Stimulated activated CD8-positive, alpha-beta memory T cell treated with anti-CD3 and anti-CD28 coated beads, Interleukin-4, amount 100 ng/mL, for 24 hours (primary cell): ENCODE data around the gene KLF5.

Experiments
- DNase-seq: peaks from one replicate; pipeline ENCODE4 v3.0.0-alpha.2; 2020; ENCODE audit warnings: low read depth

Gene KLF5

GRCh38 chr13:73059460-73060250, 850 bp downstream of the KLF5 start:
- DNase-seq = no peak

GRCh38 chr13:73060251-73061160, 1.7 kb downstream of the KLF5 start:
- DNase-seq = no peak

GRCh38 chr13:73061473-73061872, 2.7 kb downstream of the KLF5 start:
- DNase-seq = no peak

GRCh38 chr13:73061876-73062275, 3.1 kb downstream of the KLF5 start:
- DNase-seq = no peak

GRCh38 chr13:73062468-73062867, 3.7 kb downstream of the KLF5 start:
- no peak for DNase-seq

- DNase-seq = no peak
Measured at GRCh38 chr13:73063166-73063565, 4.4 kb downstream of the KLF5 start.

- no peak for DNase-seq
Measured at GRCh38 chr13:73065036-73065435, 6.2 kb downstream of the KLF5 start.

GRCh38 chr13:73065665-73066340, 7.0 kb downstream of the KLF5 start:
- DNase-seq = no peak

- DNase-seq = no peak
Measured at GRCh38 chr13:73069206-73069805, 10.5 kb downstream of the KLF5 start.

- no peak for DNase-seq
Measured at GRCh38 chr13:73070451-73071098, 11.8 kb downstream of the KLF5 start.

- no peak for DNase-seq
Measured at GRCh38 chr13:73072239-73072900, 13.6 kb downstream of the KLF5 start.

- no peak for DNase-seq
Measured at GRCh38 chr13:73073050-73073449, 14.2 kb downstream of the KLF5 start.

GRCh38 chr13:73074014-73074413, 15.2 kb downstream of the KLF5 start:
- DNase-seq = no peak

GRCh38 chr13:73074926-73075325, 16.1 kb downstream of the KLF5 start:
- DNase-seq = no peak

- DNase-seq = no peak
Measured at GRCh38 chr13:73075546-73075945, 16.7 kb downstream of the KLF5 start.

- DNase-seq = no peak
Measured at GRCh38 chr13:73075954-73076353, 17.1 kb downstream of the KLF5 start.

GRCh38 chr13:73077865-73078264, 19.1 kb downstream of the KLF5 start:
- DNase-seq = no peak

- DNase-seq = no peak
Measured at GRCh38 chr13:73079359-73079758, 20.6 kb downstream of the KLF5 start.

GRCh38 chr13:73081256-73081915, 22.6 kb downstream of the KLF5 start:
- no peak for DNase-seq

GRCh38 chr13:73082471-73082870, 23.7 kb downstream of the KLF5 start:
- no peak for DNase-seq

GRCh38 chr13:73082895-73083294, 24.1 kb downstream of the KLF5 start:
- no peak for DNase-seq
